HUES6 (cell line): ENCODE measurements around the gene KRTAP10-8.
"Not testable (repeated sequence)": the region's sequence is repeated elsewhere in the genome, so short reads cannot be mapped to it uniquely, and the experiment has no call there.

Experiments used
- H3K27ac ChIP-seq: 2 replicates; pipeline ENCODE4 v1.7.0; 2013; ENCODE audit warnings: low read depth, mild to moderate bottlenecking, low read length, inconsistent platforms
- H3K27me3 ChIP-seq: 2 replicates; pipeline ENCODE4 v1.6.1; 2013; ENCODE audit warnings: low read length; ENCODE audit not compliant: control insufficient read depth, insufficient read depth
- H3K36me3 ChIP-seq: 2 replicates; pipeline ENCODE4 v1.6.1; 2013; ENCODE audit warnings: low read length; ENCODE audit not compliant: control insufficient read depth, insufficient read depth
- H3K4me1 ChIP-seq: 2 replicates; pipeline ENCODE4 v1.6.1; 2013; ENCODE audit warnings: low read length; ENCODE audit not compliant: control insufficient read depth, insufficient read depth
- H3K4me3 ChIP-seq: 2 replicates; pipeline ENCODE4 v1.5.1; 2013; ENCODE audit warnings: low read depth, low read length
- H3K9ac ChIP-seq: one replicate; pipeline ENCODE4 v1.6.1; 2013; ENCODE audit warnings: mild to moderate bottlenecking, low read length
- H3K9me3 ChIP-seq: 2 replicates; pipeline ENCODE4 v1.6.1; 2013; ENCODE audit warnings: low read depth, low read length; ENCODE audit not compliant: control insufficient read depth, insufficient read depth

KRTAP10-8 gene

GRCh38 chr21:44591801-44592130, 20.1 kb upstream of the KRTAP10-8 start:
- H3K9ac ChIP-seq, H3K4me3 ChIP-seq, H3K36me3 ChIP-seq, H3K27me3 ChIP-seq, H3K27ac ChIP-seq, H3K9me3 ChIP-seq: not testable (repeated sequence)
- H3K4me1 ChIP-seq = peaks cover 26% of the 10 kb centered on the region

- H3K9me3 ChIP-seq = no peaks in the 10 kb centered on the region
- H3K36me3 ChIP-seq = no peaks in the 10 kb centered on the region
- H3K4me3 ChIP-seq = no peak within 1 kb of the TSS
- peaks cover 28% of the 10 kb centered on the region for H3K4me1 ChIP-seq
- no peaks in the 10 kb centered on the region for H3K27me3 ChIP-seq
- no peak within 1 kb of the TSS for H3K27ac ChIP-seq
- H3K9ac ChIP-seq = no peak within 1 kb of the TSS
Observed at GRCh38 chr21:44592446-44593311, 19.2 kb upstream of the KRTAP10-8 start, which contains the start of gene KRTAP10-6. Gene KRTAP10-6, minus strand, starts transcription at chr21:44592505. Its CDS starts 21 bp downstream, at chr21:44592484.

- H3K9me3 ChIP-seq = no peaks in the 10 kb centered on the region
- no peak overlapping the region for H3K4me3 ChIP-seq
- no peak overlapping the region for H3K27ac ChIP-seq
- H3K27me3 ChIP-seq = no peaks in the 10 kb centered on the region
- no peaks in the 10 kb centered on the region for H3K36me3 ChIP-seq
- peaks cover 37% of the 10 kb centered on the region for H3K4me1 ChIP-seq
- peak overlapping the region; percentile 12 for H3K9ac ChIP-seq
Observed at GRCh38 chr21:44593598-44594405, 18.1 kb upstream of the KRTAP10-8 start.

GRCh38 chr21:44594406-44594916, 17.4 kb upstream of the KRTAP10-8 start:
- H3K9me3 ChIP-seq = no peaks in the 10 kb centered on the region
- no peak overlapping the region for H3K4me3 ChIP-seq
- H3K9ac ChIP-seq = no peak overlapping the region
- H3K36me3 ChIP-seq = no peaks in the 10 kb centered on the region
- peaks cover 40% of the 10 kb centered on the region for H3K4me1 ChIP-seq
- H3K27me3 ChIP-seq = no peaks in the 10 kb centered on the region
- H3K27ac ChIP-seq = no peak overlapping the region

- Histone ChIP-seq H3K27ac (no peak overlapping the region), H3K9me3 (no peaks in the 10 kb centered on the region), H3K4me1 (peaks cover 42% of the 10 kb centered on the region), H3K4me3 (no peak overlapping the region), H3K27me3 (no peaks in the 10 kb centered on the region), H3K9ac (no peak overlapping the region), H3K36me3 (no peaks in the 10 kb centered on the region)
Observed at GRCh38 chr21:44595524-44595923, 16.4 kb upstream of the KRTAP10-8 start.

- peaks cover 42% of the 10 kb centered on the region for H3K4me1 ChIP-seq
- no peak overlapping the region for H3K4me3 ChIP-seq
- no peaks in the 10 kb centered on the region for H3K27me3 ChIP-seq
- H3K9ac ChIP-seq = no peak overlapping the region
- no peak overlapping the region for H3K27ac ChIP-seq
- H3K36me3 ChIP-seq = no peaks in the 10 kb centered on the region
- no peaks in the 10 kb centered on the region for H3K9me3 ChIP-seq
Observed at GRCh38 chr21:44596068-44596725, 15.7 kb upstream of the KRTAP10-8 start.

- H3K36me3 ChIP-seq = no peaks in the 10 kb centered on the region
- no peaks in the 10 kb centered on the region for H3K9me3 ChIP-seq
- H3K4me3 ChIP-seq = no peak overlapping the region
- H3K9ac ChIP-seq = peak overlapping the region; percentile 48
- H3K27ac ChIP-seq = peak overlapping the region; percentile 71; the same call in 1 of the 2 replicates
- peaks cover 35% of the 10 kb centered on the region for H3K4me1 ChIP-seq
- no peaks in the 10 kb centered on the region for H3K27me3 ChIP-seq
Observed at GRCh38 chr21:44598061-44598460, 13.8 kb upstream of the KRTAP10-8 start.

- no peak overlapping the region for H3K4me3 ChIP-seq
- 0 out of 2 replicates have a peak overlapping the region, but pooled peaks have one; percentile 27 for H3K27ac ChIP-seq
- no peak overlapping the region for H3K9ac ChIP-seq
- peaks cover 21% of the 10 kb centered on the region for H3K4me1 ChIP-seq
- peaks cover under 1% of the 10 kb centered on the region; the same call in 1 of the 2 replicates for H3K9me3 ChIP-seq
- H3K27me3 ChIP-seq = no peaks in the 10 kb centered on the region
- H3K36me3 ChIP-seq = no peaks in the 10 kb centered on the region
Observed at GRCh38 chr21:44599264-44600029, 12.4 kb upstream of the KRTAP10-8 start.

- not testable (repeated sequence) for H3K9ac ChIP-seq, H3K27me3 ChIP-seq, H3K36me3 ChIP-seq, H3K9me3 ChIP-seq, H3K4me3 ChIP-seq
- 0 out of 2 replicates have a peak within 1 kb of the TSS, but pooled peaks have one; percentile 27 for H3K27ac ChIP-seq
- H3K4me1 ChIP-seq = peaks cover 19% of the 10 kb centered on the region
Observed at GRCh38 chr21:44600118-44600978, 11.5 kb upstream of the KRTAP10-8 start, which contains the start of gene KRTAP10-7. Gene KRTAP10-7, plus strand, starts transcription at chr21:44600597. Its CDS starts 25 bp downstream, at chr21:44600622.
